GM23338 (cell line): ENCODE data around the gene RBM8A. TPM values are rescaled to one million over a fixed set of nuclear protein-coding genes. Genes with fewer than 3 reads are reported as not detected.

Experiments used
- ATAC-seq: fragments of 200-7000 bp; cut with Tn5 transposase; 3 replicates; pipeline ENCODE4 v1.9.1; 2020
- DNase-seq: peaks from one replicate; pipeline ENCODE4 v3.0.0-alpha.2; 2015; ENCODE audit warnings: low spot score
- H2AFZ ChIP-seq: fragments of 200-600 bp; sonication (generic); 2 replicates; pipeline ENCODE4 v1.8.0; 2016; ENCODE audit warnings: antibody characterized with exemption, mild to moderate bottlenecking, moderate library complexity
- H3F3A ChIP-seq: fragments of 200-600 bp; sonication (generic); replicated peaks from 2 replicates; pipeline ENCODE4 v1.8.0; 2017; ENCODE audit warnings: antibody characterized with exemption, mixed run types, low read depth
- H3K27ac ChIP-seq: fragments of 200-600 bp; sonication (generic); 2 replicates; pipeline ENCODE4 v1.6.1; 2016; ENCODE audit warnings: low read depth
- H3K27me3 ChIP-seq: fragments of 200-600 bp; sonication (generic); 2 replicates; pipeline ENCODE4 v1.8.0; 2016; ENCODE audit warnings: mild to moderate bottlenecking, mixed run types, moderate library complexity; ENCODE audit not compliant: insufficient read depth
- H3K36me3 ChIP-seq: fragments of 200-600 bp; sonication (generic); 2 replicates; pipeline ENCODE4 v1.8.0; 2016; ENCODE audit warnings: mild to moderate bottlenecking; ENCODE audit not compliant: insufficient read depth
- H3K4me1 ChIP-seq: fragments of 200-600 bp; sonication (generic); 2 replicates; pipeline ENCODE4 v1.8.0; 2016; ENCODE audit warnings: mild to moderate bottlenecking, moderate library complexity; ENCODE audit not compliant: insufficient read depth
- H3K4me2 ChIP-seq: fragments of 200-600 bp; sonication (generic); 2 replicates; pipeline ENCODE4 v1.7.1; 2017; ENCODE audit warnings: mixed run types
- H3K4me3 ChIP-seq: fragments of 200-600 bp; sonication (generic); 2 replicates; pipeline ENCODE4 v1.6.1; 2016; ENCODE audit warnings: mixed run types
- H3K79me2 ChIP-seq: fragments of 200-600 bp; sonication (generic); replicated peaks from 2 replicates; pipeline ENCODE4 v1.8.0; 2017; ENCODE audit warnings: mild to moderate bottlenecking; ENCODE audit not compliant: insufficient read depth
- H3K9me2 ChIP-seq: fragments of 200-600 bp; sonication (generic); 2 replicates; pipeline ENCODE4 v1.8.0; 2017; ENCODE audit not compliant: insufficient read depth
- H4K20me1 ChIP-seq: fragments of 200-600 bp; sonication (generic); replicated peaks from 2 replicates; pipeline ENCODE4 v1.8.0; 2017; ENCODE audit warnings: mild to moderate bottlenecking; ENCODE audit not compliant: insufficient read depth
- H3K27ac Mint-ChIP-seq: 2 replicates; pipeline ENCODE4 v1.8.0; 2020; ENCODE audit warnings: inconsistent platforms, mild to moderate bottlenecking, moderate library complexity, mixed read lengths
- H3K27me3 Mint-ChIP-seq: 3 replicates; pipeline ENCODE4 v1.8.0; 2022; ENCODE audit warnings: low read depth, mild to moderate bottlenecking, moderate library complexity, mixed read lengths, inconsistent platforms; ENCODE audit not compliant: insufficient read depth, poor library complexity
- H3K36me3 Mint-ChIP-seq: 3 replicates; pipeline ENCODE4 v1.8.0; 2021; ENCODE audit warnings: low read depth, mild to moderate bottlenecking, inconsistent platforms, moderate library complexity, mixed read lengths
- H3K4me1 Mint-ChIP-seq: 3 replicates; pipeline ENCODE4 v1.8.0; 2020; ENCODE audit warnings: mild to moderate bottlenecking, inconsistent platforms, mixed read lengths
- H3K4me3 Mint-ChIP-seq: 3 replicates; pipeline ENCODE4 v1.8.0; 2021; ENCODE audit warnings: moderate library complexity, mild to moderate bottlenecking, inconsistent platforms, mixed read lengths
- H3K9me3 Mint-ChIP-seq: 3 replicates; pipeline ENCODE4 v1.8.0; 2020; ENCODE audit warnings: moderate library complexity, mild to moderate bottlenecking, inconsistent platforms, mixed read lengths
- CREB1 ChIP-seq: fragments of 250-450 bp; sonication (Bioruptor Pico); IDR thresholded peaks from 2 replicates; pipeline ENCODE4 v1.5.0; 2020; ENCODE audit warnings: low read depth, mild to moderate bottlenecking, moderate library complexity
- CTCF ChIP-seq, 2 experiments: fragments of 200-600 bp in 1 of 2; sonication (generic) in 1 of 2; conservative IDR thresholded peaks; 2 replicates each; pipeline versions ENCODE4 v1.5.1 to v1.6.1; 2016 to 2017; ENCODE audit warnings: antibody characterized with exemption in 2 of 2, low read depth in 2 of 2, mild to moderate bottlenecking in 2 of 2, moderate library complexity in 1 of 2
- ETS1 ChIP-seq: IDR thresholded peaks from 2 replicates; pipeline ENCODE4 v1.6.1; 2016; ENCODE audit warnings: antibody characterized with exemption
- EZH2 ChIP-seq: fragments of 200-600 bp; sonication (generic); IDR thresholded peaks from one replicate; pipeline ENCODE4 v1.8.0; 2017; ENCODE audit warnings: antibody characterized with exemption, mild to moderate bottlenecking, low read depth; ENCODE audit not compliant: unreplicated experiment
- EZH2phosphoT487 ChIP-seq: fragments of 200-600 bp; sonication (generic); IDR thresholded peaks from one replicate; pipeline ENCODE4 v1.8.1; 2018; ENCODE audit warnings: antibody characterized with exemption; ENCODE audit not compliant: unreplicated experiment
- JUNB ChIP-seq: IDR thresholded peaks from one replicate; pipeline ENCODE4 v1.6.1; 2016; ENCODE audit warnings: antibody characterized with exemption; ENCODE audit not compliant: unreplicated experiment
- NANOG ChIP-seq: IDR thresholded peaks from 2 replicates; pipeline ENCODE4 v1.6.1; 2016; ENCODE audit warnings: antibody characterized with exemption, borderline replicate concordance
- POLR2AphosphoS5 ChIP-seq: IDR thresholded peaks from 2 replicates; pipeline ENCODE4 v1.6.1; 2016; ENCODE audit warnings: antibody characterized with exemption, low read depth
- REST ChIP-seq: IDR thresholded peaks from one replicate; pipeline ENCODE4 v1.6.1; 2018; ENCODE audit warnings: antibody characterized with exemption; ENCODE audit not compliant: unreplicated experiment
- STAT1 ChIP-seq: IDR thresholded peaks from one replicate; pipeline ENCODE4 v1.6.1; 2016; ENCODE audit warnings: antibody characterized with exemption; ENCODE audit not compliant: unreplicated experiment
- ZNF114 ChIP-seq: fragments of 250-450 bp; sonication (Bioruptor Pico); IDR thresholded peaks from 2 replicates; pipeline ENCODE4 v1.5.0; 2020; ENCODE audit warnings: mild to moderate bottlenecking, moderate library complexity
- ZNF331 ChIP-seq: fragments of 250-450 bp; sonication (Bioruptor Pico); IDR thresholded peaks from 2 replicates; pipeline ENCODE4 v1.5.0; 2020; ENCODE audit warnings: low read depth, mild to moderate bottlenecking, moderate library complexity
- ZNF462 ChIP-seq: fragments of 250-450 bp; sonication (Bioruptor Pico); IDR thresholded peaks from 2 replicates; pipeline ENCODE4 v1.5.0; 2020; ENCODE audit warnings: mild to moderate bottlenecking, moderate library complexity
- polyA plus RNA-seq: library from polyadenylated mRNA; unstranded; fragments of >200 nt; fragmentation: Nextera tagmentation; extraction: Ambion mirVana; gene quantifications from 2 replicates; pipeline ENCODE4 v1.2.1, GENCODE V29; 2016
- total RNA-seq: library from RNA; depleted of rRNA; stranded (reverse); fragments of >200 nt; shearing (Covaris generic); gene quantifications from 2 replicates; pipeline ENCODE4 v1.2.3, GENCODE V29; 2014

Gene RBM8A
- total and polyA plus RNA-seq, 2 experiments from 2014 or later: 170 to 312 TPM

DNA sequence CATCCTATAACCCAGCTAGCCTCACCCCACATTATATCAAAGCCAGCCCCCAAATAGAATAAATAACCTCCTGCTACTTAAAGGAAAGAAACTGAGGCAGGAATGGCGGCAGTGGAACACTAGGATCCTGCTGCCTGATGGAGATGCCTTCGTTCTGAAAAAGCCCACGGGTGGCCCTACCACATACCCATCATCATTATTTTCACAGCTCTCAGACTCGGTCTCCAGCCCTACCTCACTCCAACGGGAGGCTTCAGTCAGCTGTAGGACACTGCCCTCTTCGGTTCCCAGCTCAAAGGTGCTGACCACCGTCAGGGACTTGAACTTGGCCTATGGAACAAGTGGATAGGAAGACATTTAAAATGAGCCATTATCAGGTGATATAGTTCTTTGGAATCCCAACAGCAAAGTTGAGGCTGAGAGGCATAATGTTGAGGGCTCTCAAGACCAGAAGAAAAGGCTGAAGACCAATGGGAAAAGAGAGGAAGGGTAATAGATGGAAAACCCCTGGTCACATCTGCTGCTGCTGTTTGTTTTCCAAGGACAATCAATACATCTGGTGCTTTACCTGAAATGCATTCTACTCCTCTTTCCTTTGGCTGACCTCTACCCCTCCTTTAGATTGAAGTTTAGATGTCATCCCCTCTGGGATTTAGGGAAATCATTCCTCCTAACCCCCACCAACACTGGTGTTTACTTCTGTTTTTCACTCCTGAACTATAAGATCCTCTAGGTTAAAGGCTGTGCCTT is 33.8 kb downstream of the RBM8A start:
- H3K4me1 Mint-ChIP-seq: peaks cover 6% of the 10 kb centered on the region; the same call in 2 of the 3 replicates
- peaks cover 10% of the 10 kb centered on the region for H3K27me3 Mint-ChIP-seq
- no peak for ATAC-seq
- no peaks in the 10 kb centered on the region; the same call in 2 of the 3 replicates for H3K9me3 Mint-ChIP-seq
- H3K36me3 Mint-ChIP-seq: no peaks in the 10 kb centered on the region
- Histone ChIP-seq H3K27me3 (no peaks in the 10 kb centered on the region), H3K4me2 (no peak overlapping the region), H3F3A (no peaks in the 10 kb centered on the region), H2AFZ (no peak overlapping the region), H3K79me2 (no peaks in the 10 kb centered on the region), H3K9me2 (no peaks in the 10 kb centered on the region), H3K36me3 (no peaks in the 10 kb centered on the region), H3K4me3 (no peak overlapping the region), H4K20me1 (no peaks in the 10 kb centered on the region), H3K27ac (no peak overlapping the region), H3K4me1 (peaks cover 3% of the 10 kb centered on the region; the same call in 1 of the 2 replicates)
- TF ChIP-seq POLR2AphosphoS5 (no peak), JUNB (no peak), REST (no peak), CTCF (conservative IDR thresholded peaks at IDR 0.05; ENCODE audit: low read depth in 2 of 2) (no peak), STAT1 (no peak), ZNF114 (CRISPR knock-in tag) (no peak), EZH2phosphoT487 (no peak), ZNF331 (CRISPR knock-in tag) (no peak), ETS1 (no peak), NANOG (no peak), EZH2 (no peak), ZNF462 (no peak), CREB1 (CRISPR knock-in tag) (no peak)
- no peak overlapping the region for H3K27ac Mint-ChIP-seq
- DNase-seq: no peak
- no peak overlapping the region for H3K4me3 Mint-ChIP-seq
